Measurements from ENCODE around the gene CHST7. TPM values are rescaled to one million over a fixed set of nuclear protein-coding genes. Genes with fewer than 3 reads are reported as not detected.
A peak's percentile ranks its signal among the peaks of the same experiment; 100 is the strongest.

CHST7 gene
- total RNA-seq, 1 donor from 2014 or later = 15.9 TPM

- no peak overlapping the region for H3K27ac ChIP-seq (replicated peaks)
- no peak overlapping the region for H3K4me3 ChIP-seq
- no peak for TF ChIP-seq CTCF (IDR thresholded peaks at IDR 0.05; ENCODE audit: borderline replicate concordance)
Measured at GRCh38 chrX:46571423-46572339, 1.9 kb upstream of the CHST7 start.

GRCh38 chrX:46572340-46572936, 1.1 kb upstream of the CHST7 start:
- Histone ChIP-seq H3K27me3 (ENCODE audit: low read depth) (no peaks in the 10 kb centered on the region), H3K9me3 (replicated peaks) (no peaks in the 10 kb centered on the region), H3K4me3 (no peak overlapping the region), H3K4me1 (peaks cover 15% of the 10 kb centered on the region), H3K27ac (replicated peaks) (peak overlapping the region; percentile 93), H3K36me3 (no peaks in the 10 kb centered on the region)
- intact Hi-C loops (cut with micrococcal nuclease) = loop anchor here (10.0 kb wide), 1 partner anchor 72 kb away; no protein-coding TSS in a partner anchor
- DNase-seq = no peak
- TF ChIP-seq CTCF (IDR thresholded peaks at IDR 0.05; ENCODE audit: borderline replicate concordance) = no peak

More at GRCh38 chrX:46571423-46572339, 1.9 kb upstream of the CHST7 start:
- DNase-seq = no peak
- Histone ChIP-seq H3K27me3 (ENCODE audit: low read depth) (no peaks in the 10 kb centered on the region), H3K4me1 (peaks cover 8% of the 10 kb centered on the region), H3K9me3 (replicated peaks) (no peaks in the 10 kb centered on the region), H3K36me3 (no peaks in the 10 kb centered on the region)
- intact Hi-C loops (cut with micrococcal nuclease) = loop anchor here (10.0 kb wide), 1 partner anchor 73 kb away; no protein-coding TSS in a partner anchor

- Histone ChIP-seq H3K36me3 (no peaks in the 10 kb centered on the region), H3K4me1 (peaks cover 32% of the 10 kb centered on the region), H3K27me3 (ENCODE audit: low read depth) (no peaks in the 10 kb centered on the region), H3K9me3 (replicated peaks) (no peaks in the 10 kb centered on the region), H3K27ac (replicated peaks) (peak overlapping the region; percentile 93), H3K4me3 (peak overlapping the region; percentile 82)
- intact Hi-C loops (cut with micrococcal nuclease) = loop anchor here (10.0 kb wide), 1 partner anchor 71 kb away; no protein-coding TSS in a partner anchor
- DNase-seq = peak; percentile 44
- TF ChIP-seq CTCF (IDR thresholded peaks at IDR 0.05; ENCODE audit: borderline replicate concordance) = no peak
Measured at GRCh38 chrX:46573892-46574773, 568 bp downstream of the CHST7 start.

- peak; percentile 15 for DNase-seq
- H3K27ac ChIP-seq (replicated peaks) = peak overlapping the region; percentile 93
Measured at GRCh38 chrX:46574774-46575381, 1.3 kb downstream of the CHST7 start.

More at GRCh38 chrX:46574774-46575381, 1.3 kb downstream of the CHST7 start:
- Histone ChIP-seq H3K9me3 (replicated peaks) (no peaks in the 10 kb centered on the region), H3K4me3 (peak overlapping the region; percentile 82), H3K27me3 (ENCODE audit: low read depth) (no peaks in the 10 kb centered on the region), H3K4me1 (peaks cover 34% of the 10 kb centered on the region), H3K36me3 (no peaks in the 10 kb centered on the region)
- peak; percentile 9 for TF ChIP-seq CTCF (IDR thresholded peaks at IDR 0.05; ENCODE audit: borderline replicate concordance)
- intact Hi-C loops (cut with micrococcal nuclease) = loop anchor here (10.0 kb wide), 1 partner anchor 70 kb away; no protein-coding TSS in a partner anchor

Data from left ventricle myocardium inferior (tissue), 1 donor.